Measurements from ENCODE around the gene NAXE. TPM values are rescaled to one million over a fixed set of nuclear protein-coding genes. Genes with fewer than 3 reads are reported as not detected.

The NAXE gene
- total RNA-seq, 1 donor from 2014 or later = 124 TPM

DNA sequence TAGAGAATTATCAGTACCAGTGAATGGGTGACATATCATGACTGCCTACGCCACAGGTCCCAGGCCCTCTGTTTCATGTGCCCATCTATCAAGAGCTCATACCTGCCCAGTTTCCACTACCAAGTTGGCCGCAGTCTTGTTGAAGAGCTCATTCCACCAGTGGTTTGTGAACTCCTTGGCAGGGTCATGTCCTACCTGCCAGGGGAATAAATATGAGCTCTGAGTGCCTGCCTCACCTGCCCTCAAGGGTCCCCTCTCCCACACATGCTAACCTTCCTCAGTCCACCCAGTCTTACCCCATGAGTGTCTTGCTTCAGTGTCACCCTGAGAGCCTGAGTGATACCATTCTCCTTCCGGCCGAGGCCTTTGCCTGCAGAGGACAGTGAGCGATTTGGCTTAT is 6.5 kb downstream of the NAXE start:
- no peak overlapping the region for H3K4me3 ChIP-seq (ENCODE audit: low read depth, low read length)
- DNase-seq (ENCODE audit: low read depth) = no peak
- TF ChIP-seq, protein P1, sequence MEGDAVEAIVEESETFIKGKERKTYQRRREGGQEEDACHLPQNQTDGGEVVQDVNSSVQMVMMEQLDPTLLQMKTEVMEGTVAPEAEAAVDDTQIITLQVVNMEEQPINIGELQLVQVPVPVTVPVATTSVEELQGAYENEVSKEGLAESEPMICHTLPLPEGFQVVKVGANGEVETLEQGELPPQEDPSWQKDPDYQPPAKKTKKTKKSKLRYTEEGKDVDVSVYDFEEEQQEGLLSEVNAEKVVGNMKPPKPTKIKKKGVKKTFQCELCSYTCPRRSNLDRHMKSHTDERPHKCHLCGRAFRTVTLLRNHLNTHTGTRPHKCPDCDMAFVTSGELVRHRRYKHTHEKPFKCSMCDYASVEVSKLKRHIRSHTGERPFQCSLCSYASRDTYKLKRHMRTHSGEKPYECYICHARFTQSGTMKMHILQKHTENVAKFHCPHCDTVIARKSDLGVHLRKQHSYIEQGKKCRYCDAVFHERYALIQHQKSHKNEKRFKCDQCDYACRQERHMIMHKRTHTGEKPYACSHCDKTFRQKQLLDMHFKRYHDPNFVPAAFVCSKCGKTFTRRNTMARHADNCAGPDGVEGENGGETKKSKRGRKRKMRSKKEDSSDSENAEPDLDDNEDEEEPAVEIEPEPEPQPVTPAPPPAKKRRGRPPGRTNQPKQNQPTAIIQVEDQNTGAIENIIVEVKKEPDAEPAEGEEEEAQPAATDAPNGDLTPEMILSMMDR (conservative IDR thresholded peaks at IDR 0.05; ENCODE audit: low read depth, low read length) = no peak

DNA sequence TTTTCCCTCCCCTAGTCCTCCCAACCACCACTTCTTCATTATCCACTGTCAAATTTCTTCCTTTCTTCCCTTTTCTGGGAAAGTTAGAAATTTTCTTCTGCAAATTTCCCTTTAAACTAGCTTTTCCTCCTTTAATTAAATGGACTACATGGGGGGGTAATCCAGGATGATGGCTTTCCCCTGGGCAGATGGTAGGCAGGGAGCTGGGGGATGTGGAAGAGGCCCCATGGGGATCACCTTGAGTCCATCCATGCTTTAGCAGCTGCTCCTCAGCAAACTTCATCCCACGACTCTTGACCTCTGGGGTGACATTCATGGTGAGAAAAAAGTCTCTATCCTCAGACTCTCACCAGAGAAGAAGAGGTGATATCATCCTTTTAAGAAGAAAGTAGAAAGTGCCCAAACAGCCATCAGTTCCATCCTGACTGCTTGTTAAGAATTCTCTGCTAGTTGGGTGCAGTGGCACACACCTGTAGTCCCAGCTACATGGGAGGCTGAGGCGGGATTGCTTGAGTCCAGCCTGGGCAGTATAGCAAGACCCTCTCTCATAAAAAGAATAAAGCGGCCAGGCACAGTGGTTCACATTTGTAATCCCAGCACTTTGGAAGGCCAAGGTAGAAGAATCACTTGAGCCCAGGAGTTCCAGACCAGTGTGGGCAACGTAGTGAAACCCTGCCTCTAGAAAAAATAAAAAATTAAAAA is 7.3 kb downstream of the NAXE start:
- no peak overlapping the region for H3K4me3 ChIP-seq (ENCODE audit: low read depth, low read length)
- DNase-seq (ENCODE audit: low read depth) = no peak
- TF ChIP-seq, protein P1 (conservative IDR thresholded peaks at IDR 0.05; ENCODE audit: low read depth, low read length) = no peak

DNA sequence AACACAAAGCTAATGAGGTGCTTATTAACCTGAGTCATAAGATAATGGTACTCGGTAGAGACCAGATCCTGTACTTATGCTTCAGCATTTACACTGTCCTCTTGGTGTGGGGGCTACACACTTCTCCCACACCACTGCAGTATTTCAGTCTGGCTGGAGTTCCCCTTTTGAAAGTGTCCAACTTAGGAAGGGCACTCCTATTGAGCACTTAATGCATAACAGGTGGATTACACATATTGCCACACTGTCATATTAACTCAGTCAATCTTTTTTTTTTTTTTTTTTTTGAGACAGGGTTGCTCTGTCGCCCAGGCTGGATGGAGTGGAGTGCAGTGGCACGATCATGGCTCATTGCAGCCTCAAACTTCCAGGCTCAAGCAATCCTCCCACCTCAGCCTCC is 8.2 kb downstream of the NAXE start:
- TF ChIP-seq, protein P1 (conservative IDR thresholded peaks at IDR 0.05; ENCODE audit: low read depth, low read length) = peak; percentile 27
- H3K4me3 ChIP-seq (ENCODE audit: low read depth, low read length) = no peak overlapping the region
- no peak for DNase-seq (ENCODE audit: low read depth)

DNA sequence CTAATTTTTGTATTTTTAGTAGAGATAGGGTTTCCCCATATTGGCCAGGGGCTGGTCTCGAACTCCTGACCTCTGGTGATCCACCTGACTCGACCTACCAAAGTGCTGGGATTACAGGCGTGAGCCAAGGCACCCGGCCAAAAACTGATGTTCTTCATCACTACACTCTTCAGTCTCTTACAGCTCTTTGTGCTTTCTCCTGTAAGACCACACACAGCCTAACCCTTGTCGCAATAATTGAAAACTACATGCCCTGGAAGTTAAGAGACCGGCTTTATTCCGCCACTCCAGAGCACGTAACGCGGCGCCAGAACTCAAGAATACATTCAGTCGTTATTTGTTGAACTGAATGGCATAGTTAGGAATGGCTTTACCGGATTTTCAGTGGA is 9.2 kb downstream of the NAXE start:
- no peak for DNase-seq (ENCODE audit: low read depth)
- TF ChIP-seq, protein P1 (conservative IDR thresholded peaks at IDR 0.05; ENCODE audit: low read depth, low read length) = no peak
- H3K4me3 ChIP-seq (ENCODE audit: low read depth, low read length) = peak overlapping the region; percentile 65

DNA sequence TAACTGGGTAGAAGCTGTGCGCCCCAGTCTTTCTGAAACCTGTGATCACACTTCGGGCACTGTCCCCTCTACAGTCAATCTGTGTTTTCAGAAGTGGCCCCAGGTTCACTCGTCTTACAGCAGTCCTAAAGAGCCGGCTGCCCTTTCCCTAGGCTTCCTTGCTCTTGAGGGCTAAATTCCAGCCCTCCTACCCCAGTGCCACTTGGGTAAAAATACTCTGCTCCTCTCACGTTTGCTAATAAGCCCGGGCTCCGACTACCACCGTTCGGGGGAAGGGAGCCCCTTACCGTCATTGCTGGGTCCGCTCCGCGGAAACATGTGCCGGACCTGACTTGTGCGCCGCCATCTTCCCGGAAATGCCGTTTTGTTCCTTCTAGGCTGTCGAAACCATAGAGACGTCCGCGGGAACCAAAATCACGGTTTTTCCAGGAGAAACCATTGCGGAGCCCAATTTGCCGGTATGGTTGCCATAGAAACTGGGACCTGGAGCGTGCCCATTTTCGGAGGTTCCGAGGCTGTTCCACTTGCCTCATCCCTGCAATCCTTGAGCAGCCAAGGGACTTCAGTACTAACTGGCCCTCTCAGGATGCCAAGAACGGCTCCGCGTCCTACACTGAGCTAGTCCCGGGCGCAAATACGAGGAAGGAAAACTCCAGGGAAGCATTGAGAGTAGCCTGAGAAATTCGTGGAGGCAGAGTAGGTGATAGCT is 9.7 kb downstream of the NAXE start, which contains the start of gene GPATCH4:
GPATCH4 (minus strand) TSS at position 358 of the 709 bp plus-strand sequence.
- DNase-seq (ENCODE audit: low read depth) = peak; percentile 52
- TF ChIP-seq, protein P1 (conservative IDR thresholded peaks at IDR 0.05; ENCODE audit: low read depth, low read length) = no peak
- H3K4me3 ChIP-seq (ENCODE audit: low read depth, low read length) = peak within 1 kb of the TSS; percentile 65

DNA sequence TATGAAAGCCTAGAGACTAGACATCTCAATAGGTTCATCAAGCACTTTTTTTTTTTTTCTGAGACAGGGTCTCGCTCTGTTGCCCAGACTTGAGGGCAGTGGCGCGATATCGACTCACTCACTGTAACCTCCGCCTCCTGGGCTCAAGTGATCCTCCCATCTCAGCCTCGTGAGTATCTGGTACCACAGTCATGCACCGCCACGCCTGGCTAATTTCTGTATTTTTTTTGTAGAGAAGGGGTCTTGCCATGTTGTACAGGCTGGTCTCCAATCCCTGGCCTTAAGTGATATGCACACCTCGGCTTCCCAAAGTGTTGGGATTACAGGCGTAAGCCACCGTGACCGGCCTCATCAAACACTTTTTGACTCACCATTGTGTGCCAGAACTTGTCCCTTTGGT is 10.3 kb downstream of the NAXE start:
- TF ChIP-seq, protein P1 (conservative IDR thresholded peaks at IDR 0.05; ENCODE audit: low read depth, low read length) = no peak
- no peak for DNase-seq (ENCODE audit: low read depth)
- H3K4me3 ChIP-seq (ENCODE audit: low read depth, low read length) = peak overlapping the region; percentile 65
